HG03095 (cell line): ENCODE measurements around the gene KIAA1191.
"Not testable (repeated sequence)": the region's sequence is repeated elsewhere in the genome, so short reads cannot be mapped to it uniquely, and the experiment has no call there.

ENCODE experiments used
- ATAC-seq: cut with Tn5 transposase; IDR thresholded peaks from one replicate; pipeline ENCODE4 v1.9.1; 2021; ENCODE audit warnings: moderate library complexity; ENCODE audit not compliant: unreplicated experiment

KIAA1191 gene, protein sequence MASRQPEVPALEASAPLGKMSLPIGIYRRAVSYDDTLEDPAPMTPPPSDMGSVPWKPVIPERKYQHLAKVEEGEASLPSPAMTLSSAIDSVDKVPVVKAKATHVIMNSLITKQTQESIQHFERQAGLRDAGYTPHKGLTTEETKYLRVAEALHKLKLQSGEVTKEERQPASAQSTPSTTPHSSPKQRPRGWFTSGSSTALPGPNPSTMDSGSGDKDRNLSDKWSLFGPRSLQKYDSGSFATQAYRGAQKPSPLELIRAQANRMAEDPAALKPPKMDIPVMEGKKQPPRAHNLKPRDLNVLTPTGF

DNA sequence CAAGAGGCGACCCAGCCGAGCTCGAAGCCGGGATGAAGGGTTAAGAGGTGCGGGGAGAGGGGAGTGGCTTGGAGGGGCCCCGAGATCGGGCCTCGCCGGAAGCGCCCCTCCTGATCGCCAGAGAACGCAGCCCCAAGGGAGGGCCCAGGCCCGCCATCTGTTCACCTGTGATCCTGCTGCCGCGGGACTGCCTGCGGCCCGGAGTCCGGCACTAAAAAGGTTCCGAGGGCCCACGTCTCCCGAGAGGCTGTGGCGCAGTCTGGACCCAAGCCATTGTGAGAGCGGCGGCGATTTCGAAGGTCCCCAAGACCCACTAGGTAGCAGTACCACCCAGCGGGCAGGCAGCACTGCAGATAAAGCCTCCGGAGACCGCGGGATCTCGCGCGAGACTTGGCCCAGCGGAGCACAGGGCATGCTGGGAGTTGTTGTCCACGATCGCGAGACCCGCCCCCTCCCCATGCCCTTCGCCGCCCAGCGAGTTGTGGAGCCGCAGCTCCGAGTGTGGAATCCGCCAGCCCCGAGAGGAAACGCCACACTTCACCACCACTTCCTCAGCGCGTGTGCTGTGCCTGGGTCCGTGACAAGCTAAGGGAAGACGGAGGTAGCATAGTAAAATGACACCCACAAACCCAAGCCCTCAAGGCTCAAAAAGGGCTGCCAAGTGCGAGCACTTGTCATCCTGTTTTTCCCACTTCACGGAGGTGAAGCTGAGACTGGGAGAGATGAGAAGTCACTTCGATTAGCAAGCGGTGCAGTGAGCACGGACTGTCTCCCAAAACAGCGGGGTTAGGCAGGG is at the start of gene KIAA1191:
TSS of gene KIAA1191 (minus strand) at position 328 of the 796 bp plus-strand sequence. CDS start 2,256 bp downstream, outside the sequence.
- ATAC-seq = peak; percentile 88

DNA sequence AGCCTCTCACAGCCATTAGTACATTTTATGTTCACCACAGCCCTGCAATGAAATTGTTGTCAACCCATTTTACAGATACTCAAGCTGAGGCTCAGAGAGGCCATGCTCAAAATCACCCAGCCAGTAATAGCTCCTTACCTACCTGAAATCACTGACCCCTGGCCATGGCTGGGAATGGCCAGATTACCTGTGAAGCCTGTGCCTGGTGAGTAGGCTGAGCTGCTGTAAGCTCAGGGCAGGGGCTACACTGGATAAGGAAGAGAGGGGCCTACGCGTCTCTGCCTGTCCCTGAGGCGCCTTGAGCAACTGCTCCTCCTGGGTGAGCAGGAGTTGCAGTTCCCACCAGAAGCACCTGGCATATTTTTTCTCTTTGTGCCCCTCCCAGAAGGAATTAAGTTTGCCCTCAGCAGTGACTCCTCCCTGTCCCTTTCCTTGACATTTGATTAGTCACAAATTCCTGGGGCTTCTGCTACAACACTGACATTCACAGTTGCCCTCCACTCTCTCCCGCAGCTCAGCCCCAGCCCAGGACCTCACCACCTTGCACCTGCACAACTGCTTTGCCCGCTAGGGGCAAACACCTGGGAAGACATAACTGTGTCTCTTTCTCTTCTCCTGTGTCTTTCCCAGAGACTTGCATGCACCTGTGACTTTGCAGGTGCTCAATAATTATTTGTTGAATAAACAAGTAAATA is 49.1 kb upstream of the KIAA1191 start:
- ATAC-seq = no peak

DNA sequence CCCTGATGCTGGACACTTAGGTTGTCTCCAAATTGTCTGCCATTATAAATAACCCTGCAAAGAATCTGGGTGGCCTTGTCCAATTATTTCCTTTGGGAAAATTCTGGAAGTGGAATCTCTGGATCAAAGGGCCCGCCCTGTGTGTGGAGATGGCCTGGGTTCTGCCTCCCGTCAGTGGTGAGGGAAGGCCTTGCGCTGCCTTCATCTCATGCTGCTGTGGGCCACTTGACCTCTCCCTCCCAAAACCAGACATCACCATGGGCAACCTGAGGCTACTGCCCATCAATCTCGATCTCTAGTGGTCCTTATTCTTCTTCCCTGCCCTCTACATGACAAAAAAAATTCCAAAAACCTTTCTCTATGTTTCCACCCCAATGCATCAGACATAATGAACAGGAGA is 48.2 kb upstream of the KIAA1191 start:
- ATAC-seq = no peak

DNA sequence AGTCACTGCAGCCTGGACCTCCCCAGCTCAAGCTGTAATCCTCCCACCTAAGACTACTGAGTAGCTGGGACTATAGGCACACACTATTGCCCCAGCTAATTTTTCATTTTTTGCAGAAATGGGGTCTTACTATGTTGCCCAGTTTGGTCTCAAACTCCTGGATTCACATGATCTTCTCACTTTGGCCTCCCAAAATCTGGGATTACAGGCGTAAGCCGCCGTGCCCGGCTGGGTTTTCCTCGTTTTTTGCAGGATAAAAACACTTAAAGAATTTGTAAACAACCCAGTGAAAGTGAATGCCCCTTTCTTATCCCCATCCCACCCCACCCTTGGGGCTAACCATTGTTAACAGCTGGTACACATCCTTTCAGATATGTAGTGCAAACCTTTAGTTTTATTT is 47.0 kb upstream of the KIAA1191 start:
- ATAC-seq = no peak

DNA sequence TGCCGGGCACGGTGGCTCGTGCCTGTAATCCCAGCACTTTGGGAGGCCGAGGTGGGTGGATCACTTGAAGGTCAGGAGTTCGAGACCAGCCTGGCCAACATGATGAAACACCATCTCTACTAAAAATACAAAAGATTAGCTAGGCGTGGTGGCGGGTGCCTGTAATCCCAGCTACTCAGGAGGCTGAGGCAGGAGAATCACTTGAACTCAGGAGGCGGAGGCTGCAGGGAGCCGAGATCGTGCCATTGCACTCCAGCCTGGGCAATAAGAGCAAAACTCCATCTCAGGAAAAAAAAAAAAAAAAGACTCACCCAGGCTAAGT is 46.6 kb upstream of the KIAA1191 start:
- not testable (repeated sequence) for ATAC-seq

DNA sequence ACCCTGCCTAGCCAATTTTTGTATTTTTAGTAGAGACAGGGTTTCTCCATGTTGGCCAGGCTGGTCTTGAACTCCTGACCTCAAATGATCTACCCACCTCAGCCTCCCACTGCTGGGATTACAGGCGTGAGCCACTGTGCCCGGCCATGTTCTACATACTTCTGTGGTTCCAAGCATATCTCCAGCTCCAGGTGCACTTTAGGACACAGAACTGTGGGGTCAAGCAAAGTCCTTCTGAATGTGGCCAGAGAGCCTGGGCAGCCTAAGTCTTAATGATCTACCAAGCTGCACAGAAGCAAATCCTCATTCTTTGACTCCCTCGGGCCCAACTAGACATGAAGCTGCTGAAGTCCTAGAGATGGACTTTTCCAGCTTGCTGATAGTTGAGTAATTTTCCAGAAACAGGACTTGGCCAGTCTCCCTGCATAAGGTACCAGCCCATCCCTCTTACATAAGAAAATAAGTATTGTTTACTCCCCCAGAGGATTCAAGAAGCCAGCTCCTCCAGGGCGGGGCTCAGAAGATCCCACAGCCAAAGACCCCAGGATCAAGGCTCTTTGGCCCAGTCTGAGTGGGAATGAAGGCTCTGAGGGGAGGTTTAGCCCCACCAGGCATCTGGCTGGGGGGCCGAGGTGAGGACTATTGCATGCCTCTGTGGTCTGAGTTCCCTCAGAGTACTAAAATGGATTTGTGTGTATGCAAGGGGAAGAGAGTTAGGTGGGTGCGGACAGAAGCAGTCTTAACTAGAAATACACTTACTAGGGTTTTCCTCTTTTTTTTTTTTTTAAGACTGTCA is 46.1 kb upstream of the KIAA1191 start:
- no peak for ATAC-seq

DNA sequence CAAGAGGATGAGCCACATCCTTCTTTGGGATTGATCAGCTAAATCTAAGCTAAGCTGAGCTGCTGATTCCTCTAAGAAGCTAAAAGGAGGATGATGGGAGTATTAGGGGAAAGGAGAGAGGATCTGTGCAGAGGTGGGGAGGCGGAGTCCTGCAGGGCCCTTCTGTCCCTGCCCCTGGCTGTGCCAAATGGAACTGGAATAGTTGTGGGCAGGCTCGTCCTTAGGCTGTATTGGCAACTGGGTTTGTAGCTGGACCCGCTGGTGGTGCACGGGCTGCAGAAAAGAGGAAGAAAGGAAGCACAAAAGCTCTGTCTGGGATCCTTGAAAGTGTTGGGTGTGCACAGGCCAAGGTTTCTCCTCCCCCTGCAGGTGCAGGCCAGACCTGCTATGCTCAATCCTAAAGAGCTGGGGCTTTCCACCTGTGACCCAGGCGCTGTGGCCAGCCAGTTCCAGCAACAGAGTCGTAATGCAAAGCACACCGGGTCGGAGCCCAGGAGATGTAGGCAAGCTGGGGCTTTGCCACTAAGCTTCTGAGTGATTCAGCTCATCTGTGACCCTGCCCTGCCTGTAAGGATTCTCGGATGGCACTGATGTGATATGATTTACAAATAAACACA is 45.0 kb upstream of the KIAA1191 start:
- ATAC-seq = no peak

DNA sequence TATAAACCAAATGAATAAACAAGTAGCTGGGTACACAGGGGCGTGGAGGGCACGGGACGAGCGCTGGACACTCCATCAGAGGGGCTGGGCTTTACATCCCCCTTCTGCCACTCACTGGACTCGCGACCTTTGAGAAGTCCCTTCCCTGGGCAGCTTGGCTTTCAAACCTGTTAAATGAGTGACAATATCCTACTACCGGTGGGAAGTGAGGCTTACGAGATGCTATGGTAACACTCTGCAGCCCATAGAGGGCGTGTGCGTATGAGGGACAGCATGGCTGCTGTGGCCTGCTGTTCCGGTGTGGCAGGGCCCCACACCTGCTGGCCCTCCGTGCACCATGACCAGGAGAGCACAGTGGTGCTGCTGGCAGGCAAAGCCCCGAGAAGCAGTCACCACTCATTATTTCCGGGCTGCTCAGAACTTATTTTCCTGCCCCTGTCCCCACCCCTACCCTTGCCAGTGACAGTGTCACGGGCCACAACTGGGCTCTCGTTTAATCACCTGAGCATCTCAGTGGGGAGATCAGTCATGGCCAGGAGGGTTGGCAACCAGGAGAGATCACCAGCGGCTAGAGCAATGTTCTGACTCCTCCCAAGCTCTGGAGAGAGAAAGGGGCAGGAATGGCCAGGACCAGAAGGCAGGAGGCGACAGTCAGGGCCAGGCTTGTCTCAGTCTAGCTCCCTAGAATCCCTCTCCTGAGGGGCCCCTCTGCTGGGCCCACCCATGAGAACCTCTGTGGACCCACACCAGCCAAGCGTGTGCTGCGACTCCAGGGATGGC is 44.3 kb upstream of the KIAA1191 start:
- ATAC-seq = no peak

DNA sequence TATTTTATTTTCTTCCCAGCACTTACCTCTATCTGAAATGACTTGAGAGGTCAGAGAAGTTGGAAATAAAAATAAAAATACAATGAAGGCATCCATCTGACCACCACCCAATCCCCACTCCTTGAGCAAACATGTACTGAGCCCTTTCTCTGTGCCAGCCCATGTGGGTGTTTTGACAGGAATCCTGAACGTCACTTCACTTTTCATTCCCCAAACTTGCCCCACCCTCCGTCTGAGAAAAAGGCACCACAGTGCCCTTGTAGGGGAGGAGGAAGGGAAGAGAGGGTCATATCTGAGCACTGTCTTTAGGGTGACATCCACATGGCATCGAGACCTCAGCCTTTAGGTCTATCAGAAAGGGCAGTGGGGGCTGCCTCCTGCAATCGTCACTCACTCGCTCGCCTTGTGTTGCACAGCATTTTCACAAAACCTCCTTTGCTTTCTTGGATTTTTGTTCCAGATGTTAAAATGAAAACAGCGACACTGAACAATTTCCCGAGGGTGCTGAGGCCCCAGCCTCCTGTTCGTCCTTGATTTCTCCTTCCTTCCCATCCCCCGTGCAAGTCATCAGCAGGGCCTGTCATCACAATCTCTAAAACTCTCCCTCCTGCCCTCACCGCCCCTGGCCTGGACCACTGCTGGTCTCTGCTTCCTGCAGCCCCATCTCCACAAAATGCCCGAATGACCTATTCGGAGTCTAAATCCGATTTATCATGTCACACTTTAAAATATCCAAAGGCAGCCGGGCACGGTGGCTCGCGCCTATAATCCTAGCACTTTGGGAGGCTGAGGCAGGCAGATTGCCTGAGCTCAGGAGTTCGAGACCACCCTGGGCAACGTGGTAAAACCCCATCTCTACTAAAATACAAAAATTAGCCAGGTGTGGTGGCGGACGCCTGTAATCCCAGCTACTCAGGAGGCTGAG is 40.0 kb upstream of the KIAA1191 start:
- no peak for ATAC-seq

DNA sequence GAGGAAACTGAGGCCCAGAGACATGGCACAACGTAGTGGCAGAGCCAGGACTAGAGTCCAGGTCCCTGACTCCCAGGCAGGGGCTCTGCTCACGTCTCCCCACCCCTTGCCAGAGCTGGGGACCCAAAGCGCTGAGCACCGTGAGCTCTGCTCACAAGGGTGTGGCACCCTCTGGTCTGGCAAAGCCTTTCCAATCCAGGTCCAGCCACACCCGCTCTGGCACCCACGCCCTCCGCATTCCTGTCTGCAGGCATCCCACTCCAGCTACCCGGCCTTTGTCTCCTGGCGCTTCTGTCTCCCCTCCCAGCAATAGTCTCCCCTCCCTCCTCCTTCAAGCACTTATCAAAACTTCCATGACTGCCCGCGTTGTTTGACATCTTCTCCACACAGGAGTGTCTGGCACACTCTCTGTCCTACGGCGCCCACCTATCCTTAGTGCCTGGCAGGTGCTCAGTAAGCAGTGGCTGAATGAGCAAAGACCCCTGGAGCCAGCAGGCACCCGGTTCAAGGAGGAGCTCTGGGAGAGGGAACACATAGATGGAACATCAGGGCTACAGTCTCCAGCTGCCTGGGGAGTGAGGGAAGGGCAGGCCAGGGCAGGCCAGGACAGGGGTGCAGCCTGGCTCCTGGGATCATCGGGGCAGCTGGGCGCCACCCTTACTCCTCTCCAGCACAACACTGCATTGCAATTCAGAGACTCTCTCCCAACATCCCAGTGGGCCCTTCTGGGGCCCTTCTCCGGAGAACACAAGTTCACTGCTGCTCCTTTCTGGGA is 39.0 kb upstream of the KIAA1191 start:
- no peak for ATAC-seq

DNA sequence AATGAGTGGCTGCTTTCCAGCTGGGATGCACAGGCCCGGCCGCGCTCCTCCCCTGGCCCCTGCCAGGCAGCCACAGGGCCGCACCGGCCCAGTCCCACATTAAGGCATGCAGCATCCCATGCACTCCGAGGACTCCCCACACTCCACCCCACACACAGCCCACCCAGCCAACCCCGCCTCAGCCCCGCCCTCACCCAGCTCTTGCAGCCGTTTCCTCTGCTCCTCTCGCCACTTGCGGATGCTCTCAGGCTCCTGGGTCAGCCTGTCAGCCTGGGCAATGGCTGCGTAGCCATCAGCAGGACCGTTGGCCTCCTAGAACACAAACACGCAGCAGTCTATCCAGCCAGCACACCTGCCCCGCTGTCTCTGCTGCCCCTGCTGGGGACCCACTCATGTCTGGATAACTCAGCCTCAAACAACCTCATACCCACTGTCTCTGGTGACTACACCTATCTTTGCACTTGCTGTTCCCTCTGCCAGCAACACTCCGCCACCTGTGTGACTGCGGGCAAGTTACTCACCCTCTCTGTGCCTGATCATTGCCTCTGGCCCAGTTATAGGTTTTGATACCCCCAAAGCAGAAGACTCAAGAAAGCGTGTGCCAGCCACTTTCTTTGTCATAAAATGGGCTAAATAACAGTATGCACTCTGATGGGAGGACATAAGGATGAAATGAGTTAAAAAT is 36.3 kb upstream of the KIAA1191 start:
- ATAC-seq = no peak

DNA sequence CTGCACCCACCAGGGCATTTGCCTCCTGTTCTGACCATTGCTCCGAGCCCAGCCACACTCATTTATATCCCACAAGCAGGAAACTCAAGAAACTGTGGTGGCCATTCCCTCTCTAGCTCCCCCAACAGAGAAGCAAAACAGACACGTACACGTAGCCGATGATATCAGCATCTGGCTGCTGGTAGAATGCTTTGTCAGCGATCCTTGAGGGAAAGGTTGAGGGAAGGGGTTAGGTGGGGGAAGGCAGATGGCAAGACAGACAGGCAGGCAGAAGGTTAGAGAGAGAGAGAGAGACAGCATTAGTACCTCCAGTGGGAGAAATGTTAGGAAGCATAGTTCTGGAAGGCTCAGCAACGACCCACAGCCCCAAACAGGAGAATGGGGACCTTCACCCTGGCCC is 34.8 kb upstream of the KIAA1191 start:
- ATAC-seq = no peak

DNA sequence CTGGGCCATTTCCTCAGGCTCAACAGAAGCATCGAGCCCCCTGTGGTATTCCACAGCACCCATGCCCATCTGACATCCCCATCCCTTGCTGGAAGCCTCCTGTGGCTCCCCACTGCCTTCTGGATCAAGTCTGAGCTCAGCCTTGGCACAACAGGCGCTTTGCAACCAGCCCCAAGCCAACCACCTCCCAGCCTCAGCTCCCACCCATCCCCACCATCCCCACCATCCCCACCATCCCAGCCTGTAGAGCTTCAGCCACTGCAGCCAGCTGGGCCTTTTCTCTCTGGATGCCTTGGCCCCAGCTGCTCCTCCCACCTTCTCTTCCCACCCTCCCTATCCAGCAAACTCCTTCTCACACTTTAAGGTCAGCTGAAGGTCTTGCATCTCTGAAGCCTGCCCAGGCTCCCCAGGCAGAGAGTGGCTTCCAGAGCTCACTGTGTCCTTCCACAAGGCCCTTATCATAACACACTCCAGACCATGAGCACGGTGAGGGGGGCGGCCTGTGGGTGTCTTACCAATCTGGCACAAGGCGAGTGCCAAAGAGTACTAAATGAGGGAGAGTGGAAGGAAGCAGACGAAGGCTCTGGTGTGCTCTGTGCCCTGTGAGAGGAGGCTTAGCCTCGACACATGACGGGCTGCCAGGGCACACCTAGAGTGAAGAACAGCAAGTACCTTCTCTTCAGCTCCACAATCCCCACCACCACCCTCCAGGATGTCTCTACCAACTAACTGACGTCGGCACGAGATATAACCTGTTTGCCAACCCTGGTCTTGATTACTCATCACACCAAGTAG is 33.5 kb upstream of the KIAA1191 start:
- ATAC-seq = no peak

DNA sequence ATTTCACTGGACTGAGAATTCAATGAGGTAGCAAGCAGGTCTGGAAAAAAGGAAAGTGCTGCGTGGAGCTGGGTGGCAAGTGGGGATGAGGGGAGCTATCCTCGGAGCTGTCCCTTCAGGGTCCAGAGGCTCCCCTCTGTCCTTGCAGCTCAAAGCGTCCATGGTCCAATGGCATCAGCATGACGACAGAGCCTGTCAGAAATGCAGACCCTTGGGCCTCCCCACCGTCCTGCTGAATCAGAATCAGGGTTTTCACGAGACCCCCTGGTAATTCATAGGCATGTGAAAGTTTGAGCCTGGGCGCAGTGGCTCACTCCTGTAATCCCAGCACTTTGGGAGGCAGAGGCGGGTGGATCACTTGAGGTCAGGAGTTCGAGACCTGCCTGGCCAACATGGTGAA is 32.5 kb upstream of the KIAA1191 start:
- no peak for ATAC-seq

DNA sequence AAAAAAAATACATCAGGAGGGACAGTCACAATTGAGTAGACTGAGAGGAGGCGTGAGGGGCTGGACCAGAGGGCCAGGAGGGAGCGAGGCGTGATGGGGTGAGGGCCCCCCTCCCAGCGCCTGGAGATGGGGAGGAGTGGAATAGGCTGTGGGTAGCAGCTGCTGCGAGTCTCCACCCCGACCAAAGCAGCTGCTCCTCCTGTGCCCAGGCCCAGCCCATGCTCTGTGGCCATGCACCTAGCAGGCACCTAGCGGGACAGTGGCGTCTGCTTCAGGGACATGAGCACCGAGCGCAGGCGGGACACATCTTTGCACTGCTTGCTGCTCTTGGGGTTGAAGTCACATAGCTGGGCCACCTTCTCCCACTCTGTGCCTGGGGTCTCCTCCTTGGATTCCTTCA is 31.0 kb upstream of the KIAA1191 start:
- no peak for ATAC-seq

DNA sequence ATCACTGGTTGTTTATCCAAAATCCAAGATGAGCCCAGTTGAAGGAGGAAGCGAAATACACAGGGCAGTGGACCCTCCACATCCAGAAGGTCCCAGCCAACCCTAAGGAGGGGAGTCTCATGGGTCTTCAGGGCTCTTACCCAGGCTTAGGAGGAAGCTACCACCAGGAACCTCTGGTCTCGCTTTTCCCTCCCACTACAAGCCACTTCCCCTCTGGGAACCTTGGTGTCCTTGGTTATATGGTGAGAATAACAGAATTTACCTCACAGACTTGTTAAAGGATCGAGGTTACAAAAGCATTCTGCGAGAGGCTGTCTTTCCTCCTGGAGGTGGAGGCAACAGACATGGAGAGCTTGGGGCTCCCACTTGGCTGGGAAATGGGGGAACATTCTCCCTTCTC is 30.4 kb upstream of the KIAA1191 start:
- no peak for ATAC-seq

DNA sequence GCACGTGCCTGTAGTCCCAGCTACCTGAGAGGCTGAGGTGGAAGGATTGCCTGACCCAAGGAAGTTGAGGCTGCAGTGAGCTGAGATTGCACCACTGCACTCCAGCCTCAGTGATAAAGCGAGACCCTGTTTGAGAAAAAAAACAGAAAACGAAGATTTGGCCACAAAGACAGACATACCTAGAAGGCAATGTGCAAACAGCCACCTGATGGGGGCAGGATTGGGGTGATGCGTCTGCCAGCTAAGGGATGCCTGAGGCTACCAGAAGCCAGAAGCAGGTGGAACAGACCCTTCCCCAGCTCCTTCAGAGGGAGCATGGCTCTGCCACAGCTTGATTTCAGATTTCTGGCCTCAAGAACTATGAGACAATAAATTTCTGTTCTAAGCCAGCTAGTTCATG is 29.9 kb upstream of the KIAA1191 start:
- no peak for ATAC-seq
